Fibroblast of lung (primary cell): Measurements from ENCODE around the gene SPACA7.

Source experiments
- EZH2 ChIP-seq: IDR thresholded peaks from 2 replicates; pipeline ENCODE4 v1.5.1; 2012; ENCODE audit warnings: low read length, control low read depth, mild to moderate bottlenecking; ENCODE audit errors: missing control alignments
- TF ChIP-seq, protein P1 (sequence below), 2 donors: IDR thresholded peaks in 1 of 2; conservative IDR thresholded peaks in 1 of 2; 1 replicate in 1 of 2; 2 replicates in 1 of 2; pipeline ENCODE4 v1.5.1; 2011 to 2012; ENCODE audit warnings: low read length in 2 of 2, control low read depth in 1 of 2, inconsistent platforms in 1 of 2, low read depth in 1 of 2, mild to moderate bottlenecking in 1 of 2

DNA sequence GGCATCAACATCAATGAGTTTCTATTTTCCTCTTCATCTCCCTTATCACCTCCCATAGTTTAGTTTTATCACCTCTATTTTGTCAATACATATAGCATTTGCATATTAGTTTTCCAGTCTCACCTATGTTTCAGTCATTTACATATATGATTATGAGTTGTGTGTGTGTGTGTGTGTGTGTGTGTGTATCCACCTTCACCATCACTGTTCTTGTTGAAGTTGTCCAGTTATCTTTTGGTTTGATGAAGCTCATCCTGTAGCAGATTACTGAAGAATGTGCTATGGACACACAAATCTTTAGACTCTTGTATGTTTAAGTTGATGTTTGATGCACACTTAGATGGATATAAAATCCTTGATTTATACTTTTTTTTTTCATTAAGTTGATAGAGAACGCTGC, 40.5 kb downstream of the SPACA7 start:
- TF ChIP-seq, protein P1, sequence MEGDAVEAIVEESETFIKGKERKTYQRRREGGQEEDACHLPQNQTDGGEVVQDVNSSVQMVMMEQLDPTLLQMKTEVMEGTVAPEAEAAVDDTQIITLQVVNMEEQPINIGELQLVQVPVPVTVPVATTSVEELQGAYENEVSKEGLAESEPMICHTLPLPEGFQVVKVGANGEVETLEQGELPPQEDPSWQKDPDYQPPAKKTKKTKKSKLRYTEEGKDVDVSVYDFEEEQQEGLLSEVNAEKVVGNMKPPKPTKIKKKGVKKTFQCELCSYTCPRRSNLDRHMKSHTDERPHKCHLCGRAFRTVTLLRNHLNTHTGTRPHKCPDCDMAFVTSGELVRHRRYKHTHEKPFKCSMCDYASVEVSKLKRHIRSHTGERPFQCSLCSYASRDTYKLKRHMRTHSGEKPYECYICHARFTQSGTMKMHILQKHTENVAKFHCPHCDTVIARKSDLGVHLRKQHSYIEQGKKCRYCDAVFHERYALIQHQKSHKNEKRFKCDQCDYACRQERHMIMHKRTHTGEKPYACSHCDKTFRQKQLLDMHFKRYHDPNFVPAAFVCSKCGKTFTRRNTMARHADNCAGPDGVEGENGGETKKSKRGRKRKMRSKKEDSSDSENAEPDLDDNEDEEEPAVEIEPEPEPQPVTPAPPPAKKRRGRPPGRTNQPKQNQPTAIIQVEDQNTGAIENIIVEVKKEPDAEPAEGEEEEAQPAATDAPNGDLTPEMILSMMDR (conservative IDR thresholded peaks at IDR 0.05 in 1 of 2, IDR thresholded peaks at IDR 0.05 in 1 of 2; ENCODE audit: low read depth in 1 of 2, low read length in 2 of 2): no peak
- TF ChIP-seq EZH2: no peak
